Ovary (tissue), 9 donors: ENCODE data around the gene DISC1. TPM values are rescaled to one million over a fixed set of nuclear protein-coding genes. Genes with fewer than 3 reads are reported as not detected.

ENCODE experiments used
- DNase-seq, 5 donors: peaks; one replicate each; pipeline ENCODE4 v3.0.0-alpha.2; 2019 to 2020
- H3K27ac ChIP-seq, 2 donors: fragments of 200-600 bp; one replicate each; pipeline versions ENCODE4 v1.5.1 to v1.8.0; 2019 to 2022
- H3K27me3 ChIP-seq: fragments of 200-600 bp; one replicate; pipeline ENCODE4 v1.8.0; 2022
- H3K36me3 ChIP-seq: fragments of 200-600 bp; sonication (generic); one replicate; pipeline ENCODE4 v1.5.1; 2019
- H3K4me1 ChIP-seq: one replicate; pipeline ENCODE4 v1.8.1; 2013; ENCODE audit warnings: mild to moderate bottlenecking, moderate library complexity; ENCODE audit not compliant: insufficient read depth
- H3K4me3 ChIP-seq: fragments of 200-600 bp; sonication (generic); one replicate; pipeline ENCODE4 v1.5.1; 2017
- H3K9me3 ChIP-seq, 2 donors: fragments of 200-600 bp in 1 of 2; sonication (generic) in 1 of 2; one replicate each; pipeline versions ENCODE4 v1.5.1 to v1.8.1; 2013 to 2019; ENCODE audit warnings: mild to moderate bottlenecking in 1 of 2, moderate library complexity in 1 of 2
- CTCF ChIP-seq, 3 donors: fragments of 450-650 bp in 2 of 3; fragments of 200-600 bp in 1 of 3; IDR thresholded peaks; one replicate each; pipeline versions ENCODE4 v1.5.1 to v1.8.0; 2016 to 2022; ENCODE audit warnings: antibody characterized with exemption in 3 of 3, mild to moderate bottlenecking in 1 of 3
- EP300 ChIP-seq: sonication (generic); formaldehyde crosslinking; IDR thresholded peaks from one replicate; pipeline ENCODE4 v1.6.1; 2017; ENCODE audit warnings: antibody characterized with exemption
- POLR2A ChIP-seq: fragments of 450-650 bp; IDR thresholded peaks from one replicate; pipeline ENCODE4 v1.6.1; 2017; ENCODE audit warnings: antibody characterized with exemption, mild to moderate bottlenecking, moderate library complexity
- WGBS, 3 donors: extraction: QIAGEN DNeasy Blood & Tissue Kit in 1 of 3; methylation state at CpG; one replicate each; pipeline versions ENCODE4 v1.1.5 to v1.1.7; 2013 to 2017; 5-methylcytosine and 5-hydroxymethylcytosine counted together
- intact Hi-C, 4 donors: fragments of 100-400 bp; cut with DNase I; formaldehyde crosslinking; loops; one replicate each; pipeline versions ENCODE4 v1.11.0 to v1.15.1; 2022 to 2023
- polyA plus RNA-seq, 2 donors: library from polyadenylated mRNA; stranded (reverse); fragments of 200-250 nt in 1 of 2; fragments of 350-450 nt in 1 of 2; fragmentation: Illumina TruSeq in 1 of 2; extraction: RNeasy Lipid Tissue Mini Kit (QIAGEN cat#74804) in 1 of 2; gene quantifications; one replicate each; pipeline ENCODE4 v1.2.3, GENCODE V29; 2013 to 2014
- total RNA-seq, 7 donors: library from RNA; depleted of rRNA in 2 of 7; stranded (reverse); fragments of >200 nt in 2 of 7; fragmentation: NEBNext Ultra II Directional in 3 of 7; extraction: Animal tissue kit (Norgen Biotek cat#: 25700) in 3 of 7; gene quantifications; one replicate each; pipeline versions ENCODE4 v1.1.0 to v1.2.4, GENCODE V29; 2016 to 2023
- donor health status: DM: no; HTN: no; CAD: no; lungs with moderate emphysema.
- donor health status: DM: no; HTN: no; CAD: no.
- donor health status: Bipolar disorder and iron deficiency.
- donor health status: DM: yes; HTN: yes; CAD: no.
- donor health status: DM: no; HTN: no; CAD: no.
- donor health status: DM: yes; HTN: yes; CAD: no.

DISC1 gene
- total and polyA plus RNA-seq, 9 donors, result 3.0 to 24.3 (median 13.0) TPM

DNA sequence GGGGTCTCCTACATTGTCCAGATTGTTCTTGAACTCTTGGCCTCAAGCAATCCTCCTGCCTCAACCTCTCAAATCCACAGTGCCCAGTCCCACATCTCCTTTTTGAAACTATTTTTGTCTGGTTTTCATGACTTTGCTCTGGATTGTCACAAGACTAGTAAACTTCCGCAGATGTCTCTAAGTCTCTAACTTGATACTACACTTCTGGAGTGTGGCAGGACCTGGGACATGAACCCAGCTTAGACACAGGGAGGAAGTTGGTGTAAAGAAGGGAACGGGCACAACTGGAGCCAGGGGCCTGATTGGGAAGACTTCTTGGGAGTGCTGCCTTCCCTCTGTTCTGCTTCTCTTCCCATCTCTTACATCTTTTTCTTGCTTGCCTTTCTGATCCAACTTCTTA, 16.2 kb upstream of the DISC1 start:
- Histone ChIP-seq H3K27me3 (no peaks in the 10 kb centered on the region), H3K4me3 (no peak overlapping the region), H3K9me3 (no peaks in the 10 kb centered on the region), H3K4me1 (no peaks in the 10 kb centered on the region), H3K27ac (no peak overlapping the region), H3K36me3 (no peaks in the 10 kb centered on the region)
- intact Hi-C loops, result no loop called here
- no peak for TF ChIP-seq EP300
- no peak for TF ChIP-seq POLR2A
- TF ChIP-seq CTCF (IDR thresholded peaks at IDR 0.05), result no peak
- 86 to 96% (median 92%) methylated on average over 2 of the region's 2 CpGs for WGBS, 3 donors
- no peak for DNase-seq

- no peaks in the 10 kb centered on the region for H3K36me3 ChIP-seq
- TF ChIP-seq CTCF (IDR thresholded peaks at IDR 0.05), result no peak
- no peak for TF ChIP-seq POLR2A
- no peak for TF ChIP-seq EP300
- intact Hi-C loops, result no loop called here
- no peaks in the 10 kb centered on the region for H3K9me3 ChIP-seq
- no peak overlapping the region for H3K4me3 ChIP-seq
- H3K27ac ChIP-seq, result no peak overlapping the region
- no peaks in the 10 kb centered on the region for H3K4me1 ChIP-seq
- DNase-seq, result no peak
- H3K27me3 ChIP-seq, result no peaks in the 10 kb centered on the region
- WGBS, 3 donors, result 61 to 66% (median 64%) methylated on average over 5 of the region's 5 CpGs
These were observed 15.5 kb upstream of the DISC1 start for GRCh38 chr1:231611111-231611510.

DNA sequence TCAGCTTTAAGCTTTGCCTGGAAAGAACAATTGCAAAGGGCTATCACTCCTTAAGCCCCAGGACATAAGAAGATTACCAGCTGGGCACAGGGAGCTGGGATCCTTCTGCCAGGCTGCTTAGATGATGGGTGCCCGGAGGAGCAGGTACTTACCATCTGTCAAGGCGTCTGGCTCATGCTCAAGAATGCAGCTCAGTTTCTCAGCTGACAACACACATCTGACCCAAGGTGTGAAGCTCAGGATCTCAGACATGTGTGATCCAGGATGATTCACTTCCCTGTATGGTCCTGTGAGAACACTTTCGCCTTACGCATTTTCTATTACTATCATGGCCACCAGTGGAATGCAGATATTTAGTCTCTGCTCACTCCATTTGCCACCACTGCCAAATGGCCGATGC, 14.7 kb upstream of the DISC1 start:
- intact Hi-C loops, result no loop called here
- no peak for TF ChIP-seq CTCF (IDR thresholded peaks at IDR 0.05)
- no peak for TF ChIP-seq POLR2A
- TF ChIP-seq EP300, result no peak
- DNase-seq, result no peak
- H3K36me3 ChIP-seq, result no peaks in the 10 kb centered on the region
- H3K27me3 ChIP-seq, result no peaks in the 10 kb centered on the region
- H3K4me3 ChIP-seq, result no peak overlapping the region
- no peaks in the 10 kb centered on the region for H3K4me1 ChIP-seq
- 86 to 93% (median 88%) methylated on average over 5 of the region's 5 CpGs for WGBS, 3 donors
- H3K9me3 ChIP-seq, result no peaks in the 10 kb centered on the region
- H3K27ac ChIP-seq, result no peak overlapping the region

- no peaks in the 10 kb centered on the region for H3K36me3 ChIP-seq
- DNase-seq, result no peak
- no peaks in the 10 kb centered on the region for H3K4me1 ChIP-seq
- TF ChIP-seq CTCF (IDR thresholded peaks at IDR 0.05) (no peak), POLR2A (no peak), EP300 (no peak)
- no peaks in the 10 kb centered on the region for H3K9me3 ChIP-seq
- intact Hi-C loops, result no loop called here
- 87 to 94% (median 89%) methylated on average over 10 of the region's 10 CpGs for WGBS, 3 donors
- H3K27ac ChIP-seq, result no peak overlapping the region
- H3K27me3 ChIP-seq, result no peaks in the 10 kb centered on the region
- no peak overlapping the region for H3K4me3 ChIP-seq
These were observed 14.0 kb upstream of the DISC1 start for GRCh38 chr1:231612393-231613089.
